ENCODE data around the gene SIRT7.
A peak's percentile ranks its signal among the peaks of the same experiment; 100 is the strongest.

SIRT7 gene

DNA sequence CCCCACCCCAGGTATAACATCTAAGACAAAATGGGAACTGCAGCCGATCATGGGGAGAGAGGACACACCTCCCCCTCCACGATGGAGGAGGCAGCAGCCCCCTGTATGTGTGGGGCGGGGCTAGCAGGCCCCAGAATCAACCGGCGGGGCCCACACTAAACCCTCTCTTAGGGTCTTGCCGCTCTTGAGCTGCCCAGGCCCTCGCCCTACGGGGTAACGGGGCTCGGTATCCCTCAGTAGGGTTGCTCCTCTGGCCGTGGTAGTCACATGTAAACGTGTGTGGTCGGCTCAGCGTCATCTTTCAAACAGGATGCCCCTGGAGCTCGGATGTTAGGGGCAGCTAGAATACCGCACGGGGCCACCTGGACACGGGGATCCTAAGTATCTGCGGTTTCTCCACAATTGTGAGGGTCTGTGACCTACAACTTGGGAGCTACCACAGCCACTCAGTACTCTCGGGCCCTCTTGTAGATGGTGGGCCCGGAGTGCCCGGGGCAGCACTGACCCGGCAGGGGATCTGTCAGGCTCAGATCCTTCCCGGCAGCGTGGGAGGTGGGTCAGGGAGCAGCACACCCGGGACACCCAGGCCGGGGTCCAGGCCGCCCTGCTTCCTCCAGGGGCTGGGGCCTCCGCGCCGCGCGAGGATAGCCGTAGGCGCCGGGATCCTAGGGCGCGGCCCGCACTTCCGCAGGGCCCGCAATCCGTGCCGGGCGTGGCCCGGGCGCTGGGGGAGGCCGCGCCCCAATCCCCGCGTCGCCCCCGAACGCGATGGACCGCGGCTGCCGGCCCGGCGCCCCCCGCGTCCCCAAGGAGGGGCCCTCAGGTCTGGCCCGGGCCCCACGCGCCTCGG, 47.6 kb downstream of the SIRT7 start:
- DNase-seq (ENCODE audit: low read depth, low spot score) = no peak
- Histone ChIP-seq H3K9me3 (ENCODE audit: insufficient read depth, low read length) (no peaks in the 10 kb centered on the region), H3K4me3 (ENCODE audit: insufficient read length, low read depth) (peak overlapping the region; percentile 92), H3K9ac (ENCODE audit: insufficient read length, low read depth) (peak overlapping the region; percentile 97), H3K27me3 (ENCODE audit: insufficient read depth, insufficient read length) (no peaks in the 10 kb centered on the region), H3K4me1 (ENCODE audit: insufficient read depth, insufficient read length) (peaks cover 38% of the 10 kb centered on the region), H3K36me3 (ENCODE audit: insufficient read depth, insufficient read length, low read length) (peaks cover 44% of the 10 kb centered on the region)
- no peak for TF ChIP-seq ZNF274 (IDR thresholded peaks at IDR 0.05; ENCODE audit: low read depth, low read length)
- no peak for TF ChIP-seq YY1 (IDR thresholded peaks at IDR 0.05; ENCODE audit: insufficient read depth, insufficient read length)
- no peak for TF ChIP-seq SUZ12 (IDR thresholded peaks at IDR 0.05; ENCODE audit: extremely low read depth, insufficient read depth, insufficient read length)

DNA sequence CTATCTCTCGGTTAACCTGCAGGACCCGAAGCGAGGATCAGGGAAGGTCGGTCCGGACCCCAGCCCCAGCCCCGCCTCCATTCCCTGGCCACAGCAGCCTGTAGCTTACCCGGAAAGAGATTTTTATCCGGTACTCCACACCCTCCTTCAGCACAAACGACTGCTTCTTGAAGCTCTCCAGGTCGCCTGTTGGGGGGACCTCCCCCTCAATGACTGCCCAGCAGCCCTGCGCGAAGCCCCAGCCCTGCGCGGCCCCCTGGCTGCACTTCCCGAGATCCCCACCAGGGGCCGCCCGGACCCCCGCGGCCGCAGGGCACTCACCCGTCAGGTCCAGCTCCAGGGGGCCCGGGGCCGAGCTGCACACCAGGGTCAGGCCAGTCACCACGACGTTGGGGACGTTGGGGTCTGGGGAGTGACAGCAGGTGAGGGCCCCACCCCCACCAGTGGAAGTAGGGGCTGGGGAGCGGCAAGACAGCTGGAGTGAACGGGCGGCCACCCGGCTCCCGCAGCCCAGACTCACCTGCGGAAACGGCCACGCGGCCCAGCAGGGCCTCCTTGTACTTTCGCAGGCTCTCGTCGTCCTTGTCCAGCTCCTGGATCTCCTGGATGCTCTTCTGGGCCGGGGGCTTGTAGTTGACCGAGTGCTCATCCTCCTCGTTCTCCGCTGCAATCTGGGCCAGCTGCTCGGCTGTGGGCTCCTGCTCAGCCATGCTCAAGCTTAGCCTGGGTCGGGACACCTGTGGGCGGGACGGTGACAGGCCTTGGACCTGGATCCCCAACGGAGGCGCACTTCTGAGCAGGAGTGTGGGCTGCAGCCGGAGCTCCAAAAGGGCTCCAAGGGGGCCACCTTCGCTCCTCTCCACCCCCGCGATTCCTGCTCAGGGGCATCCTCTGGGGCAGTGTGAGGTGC, 48.5 kb downstream of the SIRT7 start:
- TF ChIP-seq YY1 (IDR thresholded peaks at IDR 0.05; ENCODE audit: insufficient read depth, insufficient read length) = no peak
- no peak for DNase-seq (ENCODE audit: low read depth, low spot score)
- Histone ChIP-seq H3K4me3 (ENCODE audit: insufficient read length, low read depth) (peak overlapping the region; percentile 92), H3K36me3 (ENCODE audit: insufficient read depth, insufficient read length, low read length) (peaks cover 52% of the 10 kb centered on the region), H3K9ac (ENCODE audit: insufficient read length, low read depth) (peak overlapping the region; percentile 97), H3K9me3 (ENCODE audit: insufficient read depth, low read length) (no peaks in the 10 kb centered on the region), H3K4me1 (ENCODE audit: insufficient read depth, insufficient read length) (peaks cover 39% of the 10 kb centered on the region), H3K27me3 (ENCODE audit: insufficient read depth, insufficient read length) (no peaks in the 10 kb centered on the region)

DNA sequence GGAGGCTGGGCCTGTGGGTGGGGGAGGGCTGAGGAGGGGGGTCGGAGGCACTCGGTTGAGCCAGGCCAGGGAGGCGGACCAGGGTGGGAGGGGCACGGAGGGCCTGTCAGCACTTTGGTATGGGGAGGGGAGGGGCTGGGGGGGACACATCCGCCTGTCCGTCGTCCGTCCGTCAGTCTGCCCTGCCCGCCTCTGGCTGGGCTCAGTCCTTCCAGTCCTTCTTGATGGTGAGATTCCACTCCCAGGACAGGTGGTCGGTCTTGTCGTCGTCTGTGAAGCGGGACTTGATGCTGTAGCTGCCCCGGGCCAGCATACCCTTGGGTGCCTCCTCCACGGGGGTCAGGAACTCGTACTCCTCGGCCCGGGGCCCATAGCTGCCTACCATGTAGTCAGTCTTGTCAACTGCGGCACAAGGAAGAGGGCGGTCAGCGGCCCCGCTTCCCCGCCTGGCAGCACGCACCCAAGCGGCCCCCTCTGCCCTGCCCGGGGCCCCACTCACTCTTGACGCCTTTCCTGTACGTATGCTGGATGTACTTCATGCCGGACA, 49.2 kb downstream of the SIRT7 start:
- TF ChIP-seq YY1 (IDR thresholded peaks at IDR 0.05; ENCODE audit: insufficient read depth, insufficient read length) = no peak
- no peak for TF ChIP-seq ZNF274 (IDR thresholded peaks at IDR 0.05; ENCODE audit: low read depth, low read length)
- no peak for TF ChIP-seq SUZ12 (IDR thresholded peaks at IDR 0.05; ENCODE audit: extremely low read depth, insufficient read depth, insufficient read length)
- DNase-seq (ENCODE audit: low read depth, low spot score) = no peak
- Histone ChIP-seq H3K9me3 (ENCODE audit: insufficient read depth, low read length) (no peaks in the 10 kb centered on the region), H3K27me3 (ENCODE audit: insufficient read depth, insufficient read length) (no peaks in the 10 kb centered on the region), H3K9ac (ENCODE audit: insufficient read length, low read depth) (peak overlapping the region; percentile 97), H3K4me3 (ENCODE audit: insufficient read length, low read depth) (peak overlapping the region; percentile 12), H3K4me1 (ENCODE audit: insufficient read depth, insufficient read length) (peaks cover 39% of the 10 kb centered on the region), H3K36me3 (ENCODE audit: insufficient read depth, insufficient read length, low read length) (peaks cover 59% of the 10 kb centered on the region)

DNA sequence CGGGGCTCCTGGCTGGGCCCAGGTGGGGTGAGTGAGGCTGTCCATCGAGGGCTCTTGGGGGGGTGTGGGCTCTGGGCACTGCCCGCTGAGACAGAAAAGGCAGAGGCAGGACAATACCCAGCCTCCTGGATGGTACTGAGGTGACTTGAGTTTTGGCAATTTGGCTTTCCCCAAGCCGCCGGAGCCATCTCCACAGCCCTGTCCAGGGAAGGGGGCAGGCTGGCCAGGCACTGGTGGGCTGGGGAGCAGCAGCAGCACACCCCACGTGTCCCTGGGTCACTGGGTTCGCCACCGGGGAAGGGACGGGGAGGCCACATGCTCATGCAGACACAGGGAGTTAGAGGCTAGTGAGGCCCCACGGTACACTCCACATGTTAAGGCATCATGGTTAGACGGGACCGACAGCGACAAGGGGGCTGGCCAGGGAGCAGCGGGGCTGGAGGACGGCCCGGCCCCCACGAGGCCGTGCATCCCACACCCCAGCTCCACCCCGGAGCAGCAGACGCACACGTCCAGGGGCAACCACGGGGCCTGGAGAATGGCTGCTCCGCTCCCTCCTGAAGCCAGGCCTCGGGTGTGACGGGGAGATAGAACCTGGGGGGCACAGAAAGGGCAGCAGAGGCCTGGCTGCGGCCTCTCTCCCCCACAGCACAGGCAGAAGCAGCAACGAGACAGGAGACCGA, 49.8 kb downstream of the SIRT7 start:
- Histone ChIP-seq H3K36me3 (ENCODE audit: insufficient read depth, insufficient read length, low read length) (peaks cover 66% of the 10 kb centered on the region), H3K4me3 (ENCODE audit: insufficient read length, low read depth) (no peak overlapping the region), H3K9me3 (ENCODE audit: insufficient read depth, low read length) (no peaks in the 10 kb centered on the region), H3K9ac (ENCODE audit: insufficient read length, low read depth) (peak overlapping the region; percentile 86), H3K4me1 (ENCODE audit: insufficient read depth, insufficient read length) (peaks cover 39% of the 10 kb centered on the region), H3K27me3 (ENCODE audit: insufficient read depth, insufficient read length) (no peaks in the 10 kb centered on the region)
- no peak for TF ChIP-seq ZNF274 (IDR thresholded peaks at IDR 0.05; ENCODE audit: low read depth, low read length)
- no peak for TF ChIP-seq SUZ12 (IDR thresholded peaks at IDR 0.05; ENCODE audit: extremely low read depth, insufficient read depth, insufficient read length)
- no peak for TF ChIP-seq YY1 (IDR thresholded peaks at IDR 0.05; ENCODE audit: insufficient read depth, insufficient read length)
- DNase-seq (ENCODE audit: low read depth, low spot score) = no peak

GRCh38 chr17:81867170-81867990, 50.6 kb downstream of the SIRT7 start:
- no peak for TF ChIP-seq ZNF274 (IDR thresholded peaks at IDR 0.05; ENCODE audit: low read depth, low read length)
- TF ChIP-seq SUZ12 (IDR thresholded peaks at IDR 0.05; ENCODE audit: extremely low read depth, insufficient read depth, insufficient read length) = no peak
- TF ChIP-seq YY1 (IDR thresholded peaks at IDR 0.05; ENCODE audit: insufficient read depth, insufficient read length) = no peak
- no peaks in the 10 kb centered on the region for H3K9me3 ChIP-seq (ENCODE audit: insufficient read depth, low read length)
- H3K4me1 ChIP-seq (ENCODE audit: insufficient read depth, insufficient read length) = peaks cover 42% of the 10 kb centered on the region
- peaks cover 72% of the 10 kb centered on the region for H3K36me3 ChIP-seq (ENCODE audit: insufficient read depth, insufficient read length, low read length)
- H3K27me3 ChIP-seq (ENCODE audit: insufficient read depth, insufficient read length) = no peaks in the 10 kb centered on the region
- H3K4me3 ChIP-seq (ENCODE audit: insufficient read length, low read depth) = no peak overlapping the region
- no peak for DNase-seq (ENCODE audit: low read depth, low spot score)
- peak overlapping the region; percentile 86 for H3K9ac ChIP-seq (ENCODE audit: insufficient read length, low read depth)

DNA sequence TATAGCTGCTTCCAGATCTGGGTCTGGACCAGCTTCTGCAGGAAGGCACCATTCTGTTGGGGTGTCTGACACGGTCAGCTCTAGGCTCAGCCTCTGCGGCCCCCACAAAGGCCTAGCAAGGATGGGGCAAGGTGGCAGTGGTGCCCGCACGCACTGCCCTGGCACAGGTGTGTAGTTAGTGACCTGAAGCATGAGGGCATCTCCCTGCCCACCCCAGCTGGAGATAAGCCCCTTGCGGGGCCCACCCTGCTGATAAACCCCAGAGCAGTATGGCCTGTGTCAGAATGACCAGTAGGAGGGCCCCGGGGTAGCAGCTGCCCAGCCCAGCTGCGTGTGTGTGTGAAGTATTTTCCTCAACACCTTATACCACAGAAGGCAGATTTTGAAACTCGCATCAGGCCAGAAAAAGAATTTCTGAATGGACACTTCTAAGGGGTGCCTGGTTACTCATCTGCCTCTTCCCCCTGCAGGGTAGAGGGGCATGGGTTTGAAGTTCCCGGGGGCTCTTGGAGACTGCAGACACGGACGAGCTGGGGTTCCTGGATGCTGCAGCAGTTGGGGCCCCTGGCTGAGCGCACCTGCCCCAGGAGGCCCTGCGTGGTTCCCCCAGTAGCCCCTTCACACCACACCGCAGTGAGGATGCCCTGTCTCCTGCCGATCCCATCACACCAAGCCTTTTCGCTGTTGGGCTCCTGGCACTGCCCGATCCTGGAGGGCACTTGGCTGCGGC, 51.4 kb downstream of the SIRT7 start:
- Histone ChIP-seq H3K4me3 (ENCODE audit: insufficient read length, low read depth) (no peak overlapping the region), H3K4me1 (ENCODE audit: insufficient read depth, insufficient read length) (peaks cover 42% of the 10 kb centered on the region), H3K9ac (ENCODE audit: insufficient read length, low read depth) (peak overlapping the region; percentile 77), H3K9me3 (ENCODE audit: insufficient read depth, low read length) (no peaks in the 10 kb centered on the region), H3K27me3 (ENCODE audit: insufficient read depth, insufficient read length) (no peaks in the 10 kb centered on the region), H3K36me3 (ENCODE audit: insufficient read depth, insufficient read length, low read length) (peaks cover 76% of the 10 kb centered on the region)
- TF ChIP-seq SUZ12 (IDR thresholded peaks at IDR 0.05; ENCODE audit: extremely low read depth, insufficient read depth, insufficient read length) (no peak), ZNF274 (IDR thresholded peaks at IDR 0.05; ENCODE audit: low read depth, low read length) (no peak), YY1 (IDR thresholded peaks at IDR 0.05; ENCODE audit: insufficient read depth, insufficient read length) (no peak)
- DNase-seq (ENCODE audit: low read depth, low spot score) = no peak

All from NT2/D1 (cell line).